A673 (cell line): ENCODE data around the gene CAPN7. TPM values are rescaled to one million over a fixed set of nuclear protein-coding genes. Genes with fewer than 3 reads are reported as not detected.

Source experiments
- BruUV-seq: library from RNA; stranded (reverse); fragments of 400-500 nt; replicated peaks from 2 replicates; lab custom pipeline; 2021; lab: Mats Ljungman, UMichigan
- CTCF ChIA-PET: fragments of 300-600 bp; sonication (Branson Sonifier 250); formaldehyde crosslinking; loops from one replicate; lab custom pipeline; 2022; ENCODE audit warnings: antibody characterized with exemption; lab: Charles Lee
- POLR2A ChIA-PET: fragments of 300-600 bp; sonication (Branson Sonifier 250); formaldehyde crosslinking; loops from one replicate; lab custom pipeline; 2022; ENCODE audit warnings: antibody characterized with exemption; ENCODE audit not compliant: low non-redundant PET; lab: Charles Lee
- DNase-seq: peaks from one replicate; pipeline ENCODE4 v3.0.0-alpha.2; 2015; ENCODE audit warnings: low spot score
- H3K27ac ChIP-seq: fragments of 200-600 bp; sonication (generic); 2 replicates; pipeline ENCODE4 v1.5.1; 2016; ENCODE audit warnings: mixed run types, low read depth, mild to moderate bottlenecking, mixed read lengths, antibody characterized with exemption, low read length; ENCODE audit not compliant: poor library complexity, severe bottlenecking
- H3K27me3 ChIP-seq: fragments of 200-600 bp; sonication (generic); replicated peaks from 2 replicates; pipeline ENCODE4 v1.6.1; 2017; ENCODE audit warnings: mixed run types, low read depth, mild to moderate bottlenecking, mixed read lengths, antibody characterized with exemption, low read length; ENCODE audit not compliant: insufficient read depth, poor library complexity
- H3K36me3 ChIP-seq: fragments of 200-600 bp; sonication (generic); 2 replicates; pipeline ENCODE4 v1.6.1; 2016; ENCODE audit warnings: mixed run types, mild to moderate bottlenecking, mixed read lengths, antibody characterized with exemption, low read length; ENCODE audit not compliant: insufficient read depth, poor library complexity, severe bottlenecking
- H3K4me1 ChIP-seq: fragments of 200-600 bp; sonication (generic); 2 replicates; pipeline ENCODE4 v1.6.1; 2017; ENCODE audit warnings: mixed run types, mild to moderate bottlenecking, mixed read lengths, antibody characterized with exemption, low read length; ENCODE audit not compliant: insufficient read depth, poor library complexity, severe bottlenecking
- H3K4me3 ChIP-seq: fragments of 200-600 bp; sonication (generic); 2 replicates; pipeline ENCODE4 v1.5.1; 2016; ENCODE audit warnings: low read depth, mixed run types, mild to moderate bottlenecking, mixed read lengths, low read length; ENCODE audit not compliant: poor library complexity, severe bottlenecking
- H3K9me3 ChIP-seq: fragments of 200-600 bp; sonication (generic); 2 replicates; pipeline ENCODE4 v1.6.1; 2016; ENCODE audit warnings: mixed run types, low read depth, mild to moderate bottlenecking, mixed read lengths, antibody characterized with exemption, low read length; ENCODE audit not compliant: poor library complexity, severe bottlenecking
- CTCF ChIP-seq: fragments of 300-800, 200-600 bp; sonication (generic); conservative IDR thresholded peaks from 2 replicates; pipeline ENCODE4 v1.5.1; 2017; ENCODE audit warnings: low read depth, mild to moderate bottlenecking, antibody characterized with exemption, low read length, moderate library complexity, mixed read lengths
- EZH2 ChIP-seq: fragments of 200-600 bp; sonication (generic); IDR thresholded peaks from 2 replicates; pipeline ENCODE4 v1.6.1; 2017; ENCODE audit warnings: borderline replicate concordance, low read depth, mild to moderate bottlenecking, mixed read lengths, antibody characterized with exemption, low read length; ENCODE audit not compliant: poor library complexity, severe bottlenecking
- intact Hi-C: fragments of 100-400 bp; cut with micrococcal nuclease; formaldehyde crosslinking; loops from one replicate; pipeline ENCODE4 v1.10.0; 2022; ENCODE audit not compliant: unreplicated experiment
- total RNA-seq: library from RNA; stranded (reverse); gene quantifications from 2 replicates; pipeline ENCODE4 v1.2.3, GENCODE V29; 2021

Gene CAPN7
- total RNA-seq, 1 experiment from 2014 or later, result 38.6 TPM

GRCh38 chr3:15215996-15216395, 9.9 kb downstream of the CAPN7 start:
- H3K36me3 ChIP-seq, result peaks cover 53% of the 10 kb centered on the region

DNA sequence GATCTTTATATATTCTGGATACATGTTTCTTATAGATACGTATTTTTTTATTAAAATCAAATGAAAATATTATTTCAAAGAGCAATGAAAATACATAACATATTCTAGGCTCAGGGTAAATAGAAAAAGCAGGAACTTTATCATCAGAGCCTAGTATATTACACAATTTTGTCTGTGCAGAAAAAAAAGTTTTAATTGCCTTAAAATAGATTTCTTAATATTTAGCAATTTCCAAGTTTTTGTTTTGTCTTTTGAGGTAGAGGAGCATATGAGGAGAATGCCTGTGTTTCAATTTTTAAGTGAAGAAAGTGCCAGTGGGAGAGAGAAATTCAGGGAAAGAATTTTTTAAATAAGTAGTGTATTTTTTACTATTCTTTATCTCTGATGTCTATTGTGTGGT, 10.5 kb downstream of the CAPN7 start:
- CTCF ChIA-PET, result no interaction called here

More at GRCh38 chr3:15215996-15216395, 9.9 kb downstream of the CAPN7 start:
- Histone ChIP-seq H3K4me1 (no peaks in the 10 kb centered on the region), H3K4me3 (no peak overlapping the region), H3K9me3 (no peaks in the 10 kb centered on the region), H3K27me3 (no peaks in the 10 kb centered on the region), H3K27ac (no peak overlapping the region)
- ChIA-PET CTCF (no interaction called here), POLR2A (interaction anchor here (0.6 kb wide), 1 partner anchor 186 kb away, joined by 22 read pairs; no protein-coding TSS in a partner anchor)
- DNase-seq, result no peak
- TF ChIP-seq EZH2, result no peak
- TF ChIP-seq CTCF, result no peak
- no TSS peak for BruUV-seq
- intact Hi-C loops, result no loop called here

GRCh38 chr3:15217011-15217671, 11.1 kb downstream of the CAPN7 start:
- no peak for TF ChIP-seq CTCF
- no peak for TF ChIP-seq EZH2
- H3K27me3 ChIP-seq, result no peaks in the 10 kb centered on the region
- no peak overlapping the region for H3K4me3 ChIP-seq
- BruUV-seq, result no TSS peak
- peaks cover 49% of the 10 kb centered on the region for H3K36me3 ChIP-seq
- H3K4me1 ChIP-seq, result no peaks in the 10 kb centered on the region
- ChIA-PET CTCF (no interaction called here), POLR2A (no interaction called here)
- intact Hi-C loops, result no loop called here
- no peak for DNase-seq
- no peaks in the 10 kb centered on the region for H3K9me3 ChIP-seq
- H3K27ac ChIP-seq, result no peak overlapping the region

More for the DNA sequence above, 10.5 kb downstream of the CAPN7 start:
- Histone ChIP-seq H3K36me3 (peaks cover 53% of the 10 kb centered on the region), H3K4me3 (no peak overlapping the region), H3K27ac (no peak overlapping the region), H3K4me1 (no peaks in the 10 kb centered on the region), H3K27me3 (no peaks in the 10 kb centered on the region), H3K9me3 (no peaks in the 10 kb centered on the region)
- TF ChIP-seq EZH2 (no peak), CTCF (no peak)
- no TSS peak for BruUV-seq
- DNase-seq, result no peak
- intact Hi-C loops, result no loop called here
- POLR2A ChIA-PET, result interaction anchor here (0.6 kb wide), 1 partner anchor 186 kb away, joined by 22 read pairs; no protein-coding TSS in a partner anchor
